ENCODE results near the gene VPS52. TPM values are rescaled to one million over a fixed set of nuclear protein-coding genes. Genes with fewer than 3 reads are reported as not detected.
A peak's percentile ranks its signal among the peaks of the same experiment; 100 is the strongest.

VPS52 gene
- total and polyA plus RNA-seq, 2 donors (not counting 1 experiment from before 2014, with no cell fraction given) = 44.9 to 53.2 TPM

GRCh38 chr6:33212857-33213165 is 58.9 kb downstream of the VPS52 start:
- Histone ChIP-seq H3K27me3 (ENCODE audit: control insufficient read depth, insufficient read depth, low read length) (peaks cover 7% of the 10 kb centered on the region), H3K4me3 (replicated peaks in 1 of 4; ENCODE audit: control extremely low read depth in 1 of 4, insufficient read depth in 1 of 4, low read depth in 3 of 4, low read length in 4 of 4) (peak overlapping the region; percentile 49 to 63 (median 57)), H3K9me3 (ENCODE audit: control insufficient read depth, insufficient read depth, low read depth, low read length) (no peaks in the 10 kb centered on the region), H3K9ac (ENCODE audit: insufficient read depth, low read length) (peak overlapping the region; percentile 36), H3K79me2 (ENCODE audit: control insufficient read depth, insufficient read depth, low read length) (no peaks in the 10 kb centered on the region), H3K4me1 (ENCODE audit: control insufficient read depth, extremely low read depth, insufficient read depth, low read length) (peaks cover 5% of the 10 kb centered on the region), H3K36me3 (ENCODE audit: control insufficient read depth, insufficient read depth, low read length) (peaks cover 11% of the 10 kb centered on the region), H3K27ac (ENCODE audit: insufficient read depth, low read length) (no peak overlapping the region), H4K20me1 (ENCODE audit: control insufficient read depth, extremely low read depth, insufficient read depth, low read length) (no peaks in the 10 kb centered on the region), H2AFZ (ENCODE audit: low read length) (no peak overlapping the region), H3K4me2 (ENCODE audit: extremely low read depth, insufficient read depth, low read length) (peak overlapping the region; percentile 81)
- DNase-seq (ENCODE audit: low read depth in 2 of 2) = no peak
- TF ChIP-seq EZH2 (IDR thresholded peaks at IDR 0.05; ENCODE audit: low read length, missing control alignments) = no peak
- TF ChIP-seq, protein P1, sequence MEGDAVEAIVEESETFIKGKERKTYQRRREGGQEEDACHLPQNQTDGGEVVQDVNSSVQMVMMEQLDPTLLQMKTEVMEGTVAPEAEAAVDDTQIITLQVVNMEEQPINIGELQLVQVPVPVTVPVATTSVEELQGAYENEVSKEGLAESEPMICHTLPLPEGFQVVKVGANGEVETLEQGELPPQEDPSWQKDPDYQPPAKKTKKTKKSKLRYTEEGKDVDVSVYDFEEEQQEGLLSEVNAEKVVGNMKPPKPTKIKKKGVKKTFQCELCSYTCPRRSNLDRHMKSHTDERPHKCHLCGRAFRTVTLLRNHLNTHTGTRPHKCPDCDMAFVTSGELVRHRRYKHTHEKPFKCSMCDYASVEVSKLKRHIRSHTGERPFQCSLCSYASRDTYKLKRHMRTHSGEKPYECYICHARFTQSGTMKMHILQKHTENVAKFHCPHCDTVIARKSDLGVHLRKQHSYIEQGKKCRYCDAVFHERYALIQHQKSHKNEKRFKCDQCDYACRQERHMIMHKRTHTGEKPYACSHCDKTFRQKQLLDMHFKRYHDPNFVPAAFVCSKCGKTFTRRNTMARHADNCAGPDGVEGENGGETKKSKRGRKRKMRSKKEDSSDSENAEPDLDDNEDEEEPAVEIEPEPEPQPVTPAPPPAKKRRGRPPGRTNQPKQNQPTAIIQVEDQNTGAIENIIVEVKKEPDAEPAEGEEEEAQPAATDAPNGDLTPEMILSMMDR (conservative IDR thresholded peaks at IDR 0.05 in 1 of 2, IDR thresholded peaks at IDR 0.05 in 1 of 2; ENCODE audit: low read depth in 1 of 2, low read length in 2 of 2) = no peak

- Histone ChIP-seq H3K27me3 (ENCODE audit: control insufficient read depth, insufficient read depth, low read length) (peaks cover 7% of the 10 kb centered on the region), H3K9me3 (ENCODE audit: control insufficient read depth, insufficient read depth, low read depth, low read length) (no peaks in the 10 kb centered on the region), H4K20me1 (ENCODE audit: control insufficient read depth, extremely low read depth, insufficient read depth, low read length) (no peaks in the 10 kb centered on the region), H3K4me1 (ENCODE audit: control insufficient read depth, extremely low read depth, insufficient read depth, low read length) (peaks cover 9% of the 10 kb centered on the region), H3K4me3 (replicated peaks in 1 of 4; ENCODE audit: control extremely low read depth in 1 of 4, insufficient read depth in 1 of 4, low read depth in 3 of 4, low read length in 4 of 4) (no peak overlapping the region), H3K9ac (ENCODE audit: insufficient read depth, low read length) (no peak overlapping the region), H3K4me2 (ENCODE audit: extremely low read depth, insufficient read depth, low read length) (no peak overlapping the region), H2AFZ (ENCODE audit: low read length) (no peak overlapping the region), H3K79me2 (ENCODE audit: control insufficient read depth, insufficient read depth, low read length) (no peaks in the 10 kb centered on the region), H3K27ac (ENCODE audit: insufficient read depth, low read length) (no peak overlapping the region), H3K36me3 (ENCODE audit: control insufficient read depth, insufficient read depth, low read length) (peaks cover 11% of the 10 kb centered on the region)
- TF ChIP-seq EZH2 (IDR thresholded peaks at IDR 0.05; ENCODE audit: low read length, missing control alignments) = no peak
- TF ChIP-seq, protein P1 (conservative IDR thresholded peaks at IDR 0.05 in 1 of 2, IDR thresholded peaks at IDR 0.05 in 1 of 2; ENCODE audit: low read depth in 1 of 2, low read length in 2 of 2) = no peak
- DNase-seq (ENCODE audit: low read depth in 2 of 2) = no peak
These were observed 59.8 kb downstream of the VPS52 start for GRCh38 chr6:33211666-33212422.

- Histone ChIP-seq H3K36me3 (ENCODE audit: control insufficient read depth, insufficient read depth, low read length) (peaks cover 11% of the 10 kb centered on the region), H3K4me3 (replicated peaks in 1 of 4; ENCODE audit: control extremely low read depth in 1 of 4, insufficient read depth in 1 of 4, low read depth in 3 of 4, low read length in 4 of 4) (no peak overlapping the region), H3K9me3 (ENCODE audit: control insufficient read depth, insufficient read depth, low read depth, low read length) (no peaks in the 10 kb centered on the region), H3K9ac (ENCODE audit: insufficient read depth, low read length) (no peak overlapping the region), H3K79me2 (ENCODE audit: control insufficient read depth, insufficient read depth, low read length) (no peaks in the 10 kb centered on the region), H3K27ac (ENCODE audit: insufficient read depth, low read length) (no peak overlapping the region), H3K4me2 (ENCODE audit: extremely low read depth, insufficient read depth, low read length) (no peak overlapping the region), H4K20me1 (ENCODE audit: control insufficient read depth, extremely low read depth, insufficient read depth, low read length) (no peaks in the 10 kb centered on the region), H3K4me1 (ENCODE audit: control insufficient read depth, extremely low read depth, insufficient read depth, low read length) (peaks cover 16% of the 10 kb centered on the region), H3K27me3 (ENCODE audit: control insufficient read depth, insufficient read depth, low read length) (peaks cover 7% of the 10 kb centered on the region), H2AFZ (ENCODE audit: low read length) (no peak overlapping the region)
- no peak for TF ChIP-seq EZH2 (IDR thresholded peaks at IDR 0.05; ENCODE audit: low read length, missing control alignments)
- TF ChIP-seq, protein P1 (conservative IDR thresholded peaks at IDR 0.05 in 1 of 2, IDR thresholded peaks at IDR 0.05 in 1 of 2; ENCODE audit: low read depth in 1 of 2, low read length in 2 of 2) = no peak
- no peak for DNase-seq (ENCODE audit: low read depth in 2 of 2)
These were observed 60.5 kb downstream of the VPS52 start for GRCh38 chr6:33211136-33211535.

All from fibroblast of lung (primary cell).